AG04449 (cell line): Measurements from ENCODE around the gene NTNG2.
A peak's percentile ranks its signal among the peaks of the same experiment; 100 is the strongest.

ENCODE experiments used
- CTCF ChIA-PET: fragments of 350-600 bp; formaldehyde crosslinking; extraction: SDS; loops from one replicate; lab custom pipeline; 2021; ENCODE audit warnings: antibody characterized with exemption; lab: Yijun Ruan, JAX
- POLR2A ChIA-PET: fragments of 400-600, 350-600 bp; formaldehyde crosslinking; extraction: SDS; loops from one replicate; lab custom pipeline; 2020; ENCODE audit warnings: antibody characterized with exemption, inconsistent platforms; lab: Yijun Ruan, JAX
- DNase-seq: peaks from one replicate; pipeline ENCODE4 v3.0.0-alpha.2; 2010; ENCODE audit warnings: low read depth, low spot score
- H3K4me3 ChIP-seq: 2 replicates; pipeline ENCODE4 v1.5.1; 2011; ENCODE audit warnings: low read depth, mild to moderate bottlenecking, control low read depth, low read length
- CTCF ChIP-seq: IDR thresholded peaks from one replicate; pipeline ENCODE4 v1.5.1; 2011; ENCODE audit warnings: mild to moderate bottlenecking, moderate library complexity, low read length, control low read depth, inconsistent platforms; ENCODE audit not compliant: insufficient read depth; ENCODE audit errors: missing control alignments

Gene NTNG2

GRCh38 chr9:132160802-132161742, 786 bp upstream of the NTNG2 start:
- TF ChIP-seq CTCF = no peak
- peak; percentile 23 for DNase-seq
- CTCF ChIA-PET = interaction anchor here (1.0 kb wide), 1 partner anchor 9 kb away, joined by 3 read pairs; no protein-coding TSS in a partner anchor
- peak overlapping the region; percentile 67 for H3K4me3 ChIP-seq
- POLR2A ChIA-PET = no interaction called here

GRCh38 chr9:132162764-132163456, 1.1 kb downstream of the NTNG2 start:
- H3K4me3 ChIP-seq = peak overlapping the region; percentile 67
- no peak for TF ChIP-seq CTCF
- CTCF ChIA-PET = interaction anchor here (1.0 to 2.2 kb wide), 4 partner anchors 58 to 400 kb away, joined by 3 to 5 read pairs (median 4); no protein-coding TSS in a partner anchor
- no peak for DNase-seq
- POLR2A ChIA-PET = no interaction called here

GRCh38 chr9:132163457-132163875, 1.6 kb downstream of the NTNG2 start:
- ChIA-PET CTCF (interaction anchor here (1.0 to 2.2 kb wide), 5 partner anchors 58 to 401 kb away, joined by 3 to 5 read pairs (median 4); no protein-coding TSS in a partner anchor), POLR2A (no interaction called here)
- no peak for TF ChIP-seq CTCF
- DNase-seq = no peak
- no peak overlapping the region; the same call in none of the 2 replicates for H3K4me3 ChIP-seq

- ChIA-PET POLR2A (no interaction called here), CTCF (interaction anchor here (1.0 to 9.2 kb wide), 7 partner anchors 20 to 401 kb away, joined by 3 to 131 read pairs (median 4); no protein-coding TSS in a partner anchor)
- H3K4me3 ChIP-seq = no peak overlapping the region
- DNase-seq = no peak
- TF ChIP-seq CTCF = no peak
Observed at GRCh38 chr9:132163876-132164603, 2.2 kb downstream of the NTNG2 start.

GRCh38 chr9:132164604-132165362, 2.9 kb downstream of the NTNG2 start:
- CTCF ChIA-PET = interaction anchor here (1.0 to 9.2 kb wide), 6 partner anchors 19 to 402 kb away, joined by 3 to 131 read pairs (median 4); no protein-coding TSS in a partner anchor
- no peak for DNase-seq
- TF ChIP-seq CTCF = no peak
- H3K4me3 ChIP-seq = no peak overlapping the region
- POLR2A ChIA-PET = no interaction called here
